ENCODE results near the gene GMPPA. TPM values are rescaled to one million over a fixed set of nuclear protein-coding genes. Genes with fewer than 3 reads are reported as not detected.

Gene GMPPA
- total RNA-seq, 1 experiment from 2014 or later, result 84.5 TPM

- DNase-seq (ENCODE audit: low spot score), result no peak
Measured at GRCh38 chr2:219519526-219519916, 20.8 kb downstream of the GMPPA start.

DNA sequence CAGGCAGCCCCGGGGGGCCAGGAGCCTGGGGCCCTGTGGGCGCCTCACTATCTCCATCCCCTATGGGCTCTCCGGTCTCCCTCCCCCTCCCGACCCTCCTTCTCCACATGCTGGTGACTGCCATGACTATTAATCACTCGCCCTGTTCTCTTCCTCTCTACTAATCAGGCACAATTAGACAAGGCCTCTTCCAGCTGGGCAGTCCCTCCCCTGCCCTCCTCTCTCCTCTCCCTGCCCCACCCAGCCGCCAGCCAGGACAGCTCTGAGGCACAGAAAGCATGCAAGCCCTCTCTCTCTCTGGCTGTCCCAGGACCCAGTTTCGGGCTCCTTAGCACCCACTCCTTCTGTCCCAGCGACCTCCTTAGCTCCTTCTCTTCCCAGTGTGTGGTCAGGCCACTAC lies 21.4 kb downstream of the GMPPA start:
- DNase-seq (ENCODE audit: low spot score), result no peak

DNA sequence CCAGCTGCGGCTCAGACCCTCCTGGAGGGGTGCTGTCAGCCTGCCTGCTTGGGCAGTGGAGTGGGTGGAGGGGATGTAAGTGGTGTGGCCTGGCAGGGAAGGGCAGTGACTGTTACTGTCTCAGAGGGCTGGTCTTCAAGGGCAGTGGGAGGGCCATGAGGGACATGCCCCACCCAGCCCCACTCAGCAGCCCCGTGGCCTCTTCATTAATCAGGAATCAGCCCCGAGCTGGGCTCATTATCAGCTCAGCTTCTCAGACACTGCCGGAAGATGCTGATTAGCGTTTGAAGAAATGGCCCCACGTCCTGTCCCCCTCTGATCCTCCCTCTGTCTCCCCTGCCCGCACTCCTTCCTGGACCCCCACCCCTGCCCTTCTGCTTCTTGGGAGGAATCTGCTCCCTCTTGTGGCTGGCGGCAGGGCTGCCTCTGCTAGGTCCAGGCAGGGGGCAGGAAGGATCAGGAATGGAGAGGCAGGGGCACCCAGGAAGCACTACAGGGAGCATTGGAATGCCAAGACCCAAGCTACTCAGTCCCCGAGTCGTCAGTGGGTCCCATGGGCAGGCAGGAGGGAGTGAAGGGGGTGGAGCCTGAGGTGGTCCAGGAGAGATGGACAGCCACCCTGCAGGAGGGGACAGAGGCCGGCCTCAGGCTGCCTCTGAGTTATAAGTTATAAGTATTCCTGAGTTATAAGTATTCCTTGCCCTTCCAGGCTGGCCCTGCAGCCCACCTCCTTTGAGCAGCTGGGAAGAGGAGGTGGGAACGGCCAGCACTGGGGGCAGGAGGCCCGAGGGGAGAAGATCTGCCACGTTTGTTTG lies 22.6 kb downstream of the GMPPA start:
- peak; percentile 30 for DNase-seq (ENCODE audit: low spot score)

DNA sequence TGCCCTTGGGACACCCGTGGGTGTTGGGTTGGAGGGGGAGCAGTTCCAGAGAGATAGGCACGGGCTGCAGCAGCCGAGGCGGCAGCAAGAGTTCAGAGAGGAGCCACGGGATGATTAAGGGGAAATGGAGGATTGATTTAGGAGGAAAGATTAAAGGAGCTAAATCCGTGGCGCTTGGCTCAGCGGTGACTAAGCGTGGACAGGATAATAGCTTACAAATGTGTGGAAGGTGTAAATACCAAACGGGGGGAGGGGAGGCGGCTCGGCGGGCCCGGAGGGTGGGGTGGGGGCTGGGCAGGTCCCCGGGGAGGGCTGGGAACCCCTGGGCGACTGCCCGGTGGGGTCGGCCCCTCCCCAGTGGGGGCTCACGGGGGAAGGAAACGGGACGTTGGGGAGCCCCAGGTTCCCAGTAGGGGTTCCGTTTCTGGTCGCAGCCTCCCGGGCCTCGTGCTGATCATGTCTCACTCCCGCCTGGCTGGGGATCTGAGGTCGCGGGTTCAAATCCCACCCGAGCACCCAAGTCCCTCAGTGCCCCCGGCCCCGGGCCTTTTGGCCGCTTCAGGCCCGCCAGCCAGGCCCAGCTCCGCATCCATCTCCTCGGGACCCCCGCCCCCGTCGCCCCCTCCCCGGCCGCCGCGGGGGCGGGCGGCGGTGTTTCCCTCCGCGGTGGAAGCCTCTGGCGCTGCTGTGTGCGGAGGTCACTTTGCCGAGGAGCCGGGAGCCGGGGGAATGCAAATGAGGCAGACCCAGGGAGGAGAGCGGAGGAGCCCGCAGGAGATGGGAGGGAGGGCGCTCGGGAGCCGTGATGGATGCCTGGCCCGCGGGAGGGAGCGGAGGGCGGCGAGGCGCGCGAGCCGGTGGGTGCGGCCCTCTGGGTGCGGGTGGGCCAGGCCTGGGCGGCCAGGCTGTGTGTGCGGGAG lies 23.7 kb downstream of the GMPPA start:
- no peak for DNase-seq (ENCODE audit: low spot score)

DNA sequence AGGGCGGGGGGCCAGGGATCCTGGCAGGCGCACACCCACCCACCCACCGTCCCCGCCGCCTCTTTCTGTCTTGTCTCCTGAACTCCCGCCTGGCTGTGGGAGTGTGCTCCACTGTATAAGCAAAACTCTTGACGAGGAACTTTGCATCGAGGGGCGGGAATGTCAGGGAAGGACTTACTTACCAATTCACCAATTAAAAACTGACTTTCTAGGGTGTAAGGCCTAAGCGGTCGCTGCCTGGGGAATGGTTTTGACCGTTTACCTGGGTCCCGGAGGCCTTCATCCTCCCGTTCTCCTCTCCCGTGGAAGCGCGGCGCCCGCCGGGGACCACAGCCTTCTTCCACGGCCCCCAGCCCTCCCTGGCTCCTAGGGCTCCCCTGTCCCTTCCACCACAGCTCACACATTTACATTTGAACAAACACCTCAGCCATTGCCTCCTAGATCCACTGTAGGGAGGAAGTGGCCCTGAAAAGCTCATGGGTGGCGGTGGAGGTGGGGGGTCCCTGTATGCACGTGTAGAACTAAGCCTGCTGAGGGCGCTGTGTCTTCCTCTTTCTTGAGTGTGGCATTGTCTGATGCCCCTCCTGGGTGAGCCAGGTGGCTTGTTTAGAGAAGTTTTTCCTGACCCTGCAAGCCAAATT lies 24.5 kb downstream of the GMPPA start:
- DNase-seq (ENCODE audit: low spot score), result no peak

DNA sequence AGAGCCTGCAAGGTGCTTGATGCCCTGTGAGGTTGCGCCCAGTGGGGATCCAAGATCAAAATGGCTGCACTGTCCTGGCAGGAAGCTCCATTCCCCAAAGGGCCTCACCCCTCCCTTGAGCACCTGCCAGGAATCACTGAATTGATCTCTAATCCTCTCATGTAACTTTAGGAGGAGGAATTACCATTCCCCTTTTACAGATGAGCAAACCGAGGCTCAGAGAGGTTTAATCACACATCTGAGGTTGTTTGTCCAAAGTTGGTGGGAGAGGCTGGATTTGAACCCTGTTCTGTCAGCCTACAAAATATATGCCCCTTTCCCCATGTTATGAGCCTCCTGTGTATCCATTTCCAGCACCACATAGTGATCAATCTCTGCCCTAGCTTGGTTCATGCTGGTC lies 26.1 kb downstream of the GMPPA start:
- no peak for DNase-seq (ENCODE audit: low spot score)

- DNase-seq (ENCODE audit: low spot score), result no peak
Measured at GRCh38 chr2:219525533-219526232, 27.0 kb downstream of the GMPPA start.

GRCh38 chr2:219526320-219527075 lies 27.8 kb downstream of the GMPPA start:
- no peak for DNase-seq (ENCODE audit: low spot score)

DNA sequence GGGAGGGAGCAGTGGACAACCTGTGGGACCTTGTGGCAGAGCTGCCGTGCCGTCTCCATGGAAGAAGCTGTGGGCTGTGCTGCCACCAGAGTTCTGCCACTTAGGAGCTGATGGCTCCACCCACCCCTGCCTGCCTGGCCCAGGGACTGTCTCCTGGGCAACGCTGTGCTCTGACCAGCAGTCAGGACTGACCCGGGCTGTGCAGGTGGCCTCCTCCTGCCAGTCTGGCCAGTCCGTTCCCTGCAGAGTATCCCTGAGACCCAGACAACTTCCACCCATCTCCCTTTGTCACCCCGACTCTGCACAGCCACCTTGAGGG lies 28.3 kb downstream of the GMPPA start:
- DNase-seq (ENCODE audit: low spot score), result peak; percentile 39

DNA sequence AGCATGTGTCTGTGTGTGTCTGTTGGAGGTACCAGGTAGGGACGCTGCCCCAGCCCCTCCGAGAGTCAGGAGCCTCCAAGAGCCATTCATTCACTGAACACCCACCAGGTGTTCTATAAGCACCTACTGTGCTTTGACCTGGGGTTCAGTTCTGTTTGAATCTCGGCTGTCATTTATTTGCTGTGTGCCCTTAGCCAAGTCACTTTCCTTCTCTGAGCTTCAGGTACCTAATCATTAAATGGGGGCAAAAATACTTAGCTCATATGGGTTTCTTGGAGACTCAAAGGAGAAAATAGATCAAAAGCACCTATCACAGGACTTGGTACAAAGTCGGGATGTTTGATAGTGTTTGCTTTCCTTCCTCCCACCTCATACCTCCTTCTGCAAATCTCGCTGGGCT lies 28.8 kb downstream of the GMPPA start:
- DNase-seq (ENCODE audit: low spot score), result no peak

GRCh38 chr2:219530048-219530963 lies 31.6 kb downstream of the GMPPA start:
- peak; percentile 90 for DNase-seq (ENCODE audit: low spot score)

DNA sequence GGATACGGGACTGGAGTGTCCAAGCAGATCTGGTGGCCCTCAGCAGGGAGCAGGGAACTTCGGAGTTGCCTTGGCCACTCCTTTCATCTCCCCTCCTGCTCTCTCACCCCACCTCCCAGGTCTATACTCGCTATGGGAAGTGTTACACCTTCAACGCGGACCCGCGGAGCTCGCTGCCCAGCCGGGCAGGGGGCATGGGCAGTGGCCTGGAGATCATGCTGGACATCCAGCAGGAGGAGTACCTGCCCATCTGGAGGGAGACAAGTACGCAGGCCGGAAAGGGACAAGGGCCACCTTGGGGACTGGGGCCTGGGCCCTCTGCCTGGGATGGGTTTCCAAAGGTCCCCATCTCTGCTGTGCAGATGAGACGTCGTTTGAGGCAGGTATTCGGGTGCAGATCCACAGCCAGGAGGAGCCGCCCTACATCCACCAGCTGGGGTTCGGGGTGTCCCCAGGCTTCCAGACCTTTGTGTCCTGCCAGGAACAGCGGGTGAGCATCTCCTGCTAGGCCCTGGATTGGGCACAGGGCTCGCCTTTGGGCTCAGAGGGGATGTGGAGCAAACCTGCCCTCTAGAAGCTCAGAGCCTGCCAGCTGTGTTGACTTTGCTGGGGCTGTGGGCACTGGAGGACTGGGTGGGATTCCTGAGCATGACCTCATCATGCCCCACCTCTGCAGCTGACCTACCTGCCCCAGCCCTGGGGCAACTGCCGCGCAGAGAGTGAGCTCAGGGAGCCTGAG lies 33.1 kb downstream of the GMPPA start:
- DNase-seq (ENCODE audit: low spot score), result no peak

GRCh38 chr2:219532378-219532649 lies 33.6 kb downstream of the GMPPA start:
- no peak for DNase-seq (ENCODE audit: low spot score)

- DNase-seq (ENCODE audit: low spot score), result no peak
Measured at GRCh38 chr2:219533930-219534661, 35.4 kb downstream of the GMPPA start.

DNA sequence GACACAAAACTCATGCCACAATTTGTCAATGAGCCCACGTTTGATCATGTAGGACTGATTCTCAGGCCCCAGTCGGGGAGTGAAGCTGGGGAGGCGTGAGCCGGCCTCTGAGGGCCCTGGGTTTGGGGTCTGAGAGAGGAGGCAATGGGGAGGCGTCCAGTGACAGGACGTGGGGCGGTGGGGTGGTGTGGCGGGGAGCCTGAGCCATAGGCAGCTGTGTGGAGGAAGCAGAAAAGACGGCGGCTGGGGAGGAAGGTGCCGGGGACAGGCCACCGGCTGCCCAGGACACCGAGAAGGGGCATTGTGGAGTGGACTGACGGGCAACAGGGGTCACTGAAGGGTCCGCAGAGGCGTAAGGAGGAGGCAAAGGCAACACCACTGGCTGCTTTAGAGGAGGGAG lies 37.7 kb downstream of the GMPPA start:
- DNase-seq (ENCODE audit: low spot score), result no peak

GRCh38 chr2:219536967-219537366 lies 38.3 kb downstream of the GMPPA start:
- DNase-seq (ENCODE audit: low spot score), result no peak

- no peak for DNase-seq (ENCODE audit: low spot score)
Measured at GRCh38 chr2:219537657-219538488, 39.2 kb downstream of the GMPPA start.

DNA sequence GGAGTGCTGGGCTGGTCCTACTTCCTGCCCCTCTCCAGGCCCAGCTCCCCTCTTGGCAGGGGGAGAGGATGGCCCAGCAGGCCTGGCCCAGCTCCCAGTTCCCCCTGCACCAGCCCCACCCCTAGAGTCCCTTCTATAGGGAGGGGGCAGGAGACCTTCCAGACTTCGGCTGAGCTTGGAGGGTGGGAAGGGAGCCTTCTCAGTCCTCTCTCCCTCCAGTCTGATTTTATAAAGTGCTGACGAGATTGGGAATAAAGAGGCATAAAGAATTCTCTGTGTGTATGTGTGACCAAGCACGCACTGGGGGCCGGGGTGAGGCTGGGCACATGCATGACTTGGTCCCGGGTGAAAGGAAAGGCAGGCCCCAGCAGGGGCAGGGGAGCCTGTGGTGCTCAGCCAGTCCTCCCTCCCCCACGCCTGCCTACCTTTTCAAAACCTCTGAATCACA lies 39.8 kb downstream of the GMPPA start:
- no peak for DNase-seq (ENCODE audit: low spot score)

All from HT-29 (cell line).